Heart left ventricle (tissue), 16 donors: ENCODE data around the gene CCDC194. TPM values are rescaled to one million over a fixed set of nuclear protein-coding genes. Genes with fewer than 3 reads are reported as not detected.

Experiments
- ATAC-seq, 4 donors: fragments of 200-7000 bp; cut with Tn5 transposase; one replicate each; pipeline ENCODE4 v1.9.1; 2020 to 2022; ENCODE audit warnings: moderate library complexity in 4 of 4, mild to moderate bottlenecking in 3 of 4, moderate number of reproducible peaks in 1 of 4
- DNase-seq, 5 donors: peaks; one replicate each; pipeline ENCODE4 v3.0.0-alpha.2; 2020
- H3K27ac ChIP-seq, 12 donors: fragments of 200-600 bp; sonication (generic) in 4 of 12; one replicate each; pipeline versions ENCODE4 v1.5.0 to v1.8.0; 2016 to 2022; ENCODE audit warnings: mild to moderate bottlenecking in 2 of 12
- H3K27me3 ChIP-seq, 9 donors: fragments of 200-600 bp; sonication (generic) in 2 of 9; one replicate each; pipeline versions ENCODE4 v1.5.1 to v1.8.0; 2016 to 2022; ENCODE audit warnings: mild to moderate bottlenecking in 3 of 9
- H3K36me3 ChIP-seq, 9 donors: fragments of 200-600 bp; sonication (generic) in 2 of 9; one replicate each; pipeline versions ENCODE4 v1.5.0 to v1.8.0; 2018 to 2022; ENCODE audit warnings: mild to moderate bottlenecking in 2 of 9
- H3K4me1 ChIP-seq, 12 donors: fragments of 200-600 bp; sonication (generic) in 4 of 12; one replicate each; pipeline versions ENCODE4 v1.5.0 to v1.8.0; 2016 to 2022; ENCODE audit warnings: mild to moderate bottlenecking in 3 of 12
- H3K4me3 ChIP-seq, 12 donors: fragments of 200-600 bp; sonication (generic) in 4 of 12; one replicate each; pipeline versions ENCODE4 v1.5.0 to v1.8.0; 2017 to 2022; ENCODE audit warnings: mild to moderate bottlenecking in 9 of 12, moderate library complexity in 4 of 12
- H3K9me3 ChIP-seq, 12 donors: fragments of 200-600 bp; sonication (generic) in 4 of 12; one replicate each; pipeline versions ENCODE4 v1.5.0 to v1.8.0; 2016 to 2022; ENCODE audit warnings: mild to moderate bottlenecking in 1 of 12
- CTCF ChIP-seq, 12 donors: fragments of 200-600 bp; sonication (generic) in 4 of 12; IDR thresholded peaks; one replicate each; pipeline versions ENCODE4 v1.5.0 to v1.8.0; 2018 to 2022; ENCODE audit warnings: antibody characterized with exemption in 12 of 12, mild to moderate bottlenecking in 5 of 12
- POLR2A ChIP-seq, 2 donors: fragments of 450-650 bp; IDR thresholded peaks; one replicate each; pipeline ENCODE4 v1.6.1; 2017; ENCODE audit warnings: antibody characterized with exemption in 2 of 2, mild to moderate bottlenecking in 2 of 2, moderate library complexity in 2 of 2
- WGBS, 4 donors: extraction: QIAGEN DNeasy Blood & Tissue Kit in 2 of 4; methylation state at CpG; one replicate each; pipeline versions ENCODE4 v1.1.5 to v1.1.7; 2013 to 2018; 5-methylcytosine and 5-hydroxymethylcytosine counted together
- intact Hi-C, 10 donors: fragments of 100-400 bp; cut with DNase I; formaldehyde crosslinking; loops; one replicate each; pipeline versions ENCODE4 v1.11.1 to v1.14.2; 2022
- polyA plus RNA-seq, 2 donors: library from polyadenylated mRNA; stranded (reverse); fragments of 200-250 nt; gene quantifications; one replicate each; pipeline ENCODE4 v1.2.3, GENCODE V29; 2013
- total RNA-seq, 9 donors: library from RNA; depleted of rRNA in 2 of 9; stranded (reverse); fragments of >200 nt in 2 of 9; fragmentation: NEBNext Ultra II Directional in 3 of 9; extraction: Animal tissue kit (Norgen Biotek cat#: 25700) in 3 of 9; gene quantifications; one replicate each; pipeline versions ENCODE4 v1.1.0 to v1.2.4, GENCODE V29; 2016 to 2023
- donor health status: ischemic (EF 13 %, LVEDD 7.1; RV severe dilation, severe dysfunction).
- donor health status: healthy with polysubstance abuse.
- donor health status: DM: no; HTN: yes; CAD: no.
- donor health status: DM: no; HTN: no; CAD: no.
- donor health status: ischemic (EF 25% LVEDD 6.9; RV normal size, moderate dysfunction).
- donor health status: ischemic (EF 25% LVEDD 5.7; RV mildly dilated, moderate dysfunction).
- donor health status: healthy.
- donor health status: DM: yes; HTN: yes; CAD: no.
- donor health status: ischemic (EF 35%, LVEDD 5.7; RV mildly dilated, moderate dysfunction).
- donor health status: nonischemic (EF 11% LVEDD 7.7; RV severe dilation, severe dysfunction).
- donor health status: DM: yes; HTN: yes; CAD: no.
- donor health status: PGD.
- donor health status: ischemic (EF 29% LVEDD 5.4; RV normal size, mild dysfunction).
- donor health status: nonischemic (EF 23%, LVEDD 6.1; RV moderate dilation, normal function).

Gene CCDC194
- total and polyA plus RNA-seq, 11 donors, result 0.23 to 0.53 (median 0.37) TPM; not detected in 8

- intact Hi-C loops, result no loop called here
- peak overlapping the region in 11 of 12 donors; percentile 44 to 83 (median 55) for H3K4me3 ChIP-seq
- 59 to 68% (median 65%) methylated on average over 8 to 10 of the region's 10 CpGs for WGBS, 4 donors
- H3K4me1 ChIP-seq, result peaks cover 0 to 39% (median 7%) of the 10 kb centered on the region in 12 donors
- H3K36me3 ChIP-seq, result peaks cover 0 to 11% (median 0%) of the 10 kb centered on the region in 9 donors
- H3K9me3 ChIP-seq, result no peaks in the 10 kb centered on the region
- ATAC-seq (peak in 1 of 4 donors; percentile 12), DNase-seq (no peak)
- TF ChIP-seq CTCF (IDR thresholded peaks at IDR 0.05) (no peak), POLR2A (IDR thresholded peaks at IDR 0.05) (no peak)
- peak overlapping the region; percentile 51 to 97 (median 86) for H3K27ac ChIP-seq
- peaks cover 0 to 5% (median 0%) of the 10 kb centered on the region in 9 donors for H3K27me3 ChIP-seq
Measured at GRCh38 chr19:17406046-17406886, 12.3 kb upstream of the CCDC194 start.

GRCh38 chr19:17405250-17406045 is 11.5 kb upstream of the CCDC194 start, which contains the start of gene BST2:
BST2 (minus strand) TSS chr19:17405630; CDS start chr19:17405575, 55 bp downstream.
- DNase-seq, result peak in 4 of 5 donors; percentile 69 to 75 (median 71)
- Histone ChIP-seq H3K27me3 (peaks cover 0 to 7% (median 0%) of the 10 kb centered on the region in 9 donors), H3K36me3 (peaks cover 0 to 15% (median 0%) of the 10 kb centered on the region in 9 donors), H3K9me3 (no peaks in the 10 kb centered on the region), H3K4me1 (peaks cover 0 to 39% (median 7%) of the 10 kb centered on the region in 12 donors), H3K4me3 (peak within 1 kb of the TSS; percentile 44 to 83 (median 54)), H3K27ac (peak within 1 kb of the TSS; percentile 73 to 97 (median 86))
- 58 to 71% (median 60%) methylated on average over 13 to 18 of the region's 18 CpGs for WGBS, 4 donors
- TF ChIP-seq POLR2A (IDR thresholded peaks at IDR 0.05) (peak; percentile 7 to 70), CTCF (IDR thresholded peaks at IDR 0.05) (no peak)
- intact Hi-C loops, result no loop called here
- ATAC-seq, result peak; percentile 92 to 97 (median 94)

- Histone ChIP-seq H3K9me3 (no peaks in the 10 kb centered on the region), H3K27me3 (peaks cover 0 to 7% (median 0%) of the 10 kb centered on the region in 9 donors), H3K4me1 (peaks cover 0 to 39% (median 7%) of the 10 kb centered on the region in 12 donors), H3K36me3 (peaks cover 0 to 23% (median 0%) of the 10 kb centered on the region in 9 donors), H3K4me3 (peak overlapping the region; percentile 44 to 83 (median 54)), H3K27ac (peak overlapping the region; percentile 67 to 97 (median 84))
- DNase-seq (no peak), ATAC-seq (peak in 1 of 4 donors; percentile 6)
- TF ChIP-seq POLR2A (IDR thresholded peaks at IDR 0.05), result no peak
- no peak for TF ChIP-seq CTCF (IDR thresholded peaks at IDR 0.05)
- intact Hi-C loops, result no loop called here
- 52 to 66% (median 63%) methylated on average over 7 of the region's 7 CpGs for WGBS, 4 donors
Measured at GRCh38 chr19:17404621-17405249, 10.7 kb upstream of the CCDC194 start.
